WI38 (cell line): ENCODE measurements around the gene GPHA2.

Experiments
- H3K4me3 ChIP-seq: 2 replicates; pipeline ENCODE4 v1.5.1; 2011; ENCODE audit warnings: low read depth, mild to moderate bottlenecking, control low read depth, low read length
- TF ChIP-seq, protein P1 (sequence below): IDR thresholded peaks from 2 replicates; pipeline ENCODE4 v1.5.1; 2012; ENCODE audit warnings: low read depth, mild to moderate bottlenecking, control low read depth, low read length

GPHA2 gene

DNA sequence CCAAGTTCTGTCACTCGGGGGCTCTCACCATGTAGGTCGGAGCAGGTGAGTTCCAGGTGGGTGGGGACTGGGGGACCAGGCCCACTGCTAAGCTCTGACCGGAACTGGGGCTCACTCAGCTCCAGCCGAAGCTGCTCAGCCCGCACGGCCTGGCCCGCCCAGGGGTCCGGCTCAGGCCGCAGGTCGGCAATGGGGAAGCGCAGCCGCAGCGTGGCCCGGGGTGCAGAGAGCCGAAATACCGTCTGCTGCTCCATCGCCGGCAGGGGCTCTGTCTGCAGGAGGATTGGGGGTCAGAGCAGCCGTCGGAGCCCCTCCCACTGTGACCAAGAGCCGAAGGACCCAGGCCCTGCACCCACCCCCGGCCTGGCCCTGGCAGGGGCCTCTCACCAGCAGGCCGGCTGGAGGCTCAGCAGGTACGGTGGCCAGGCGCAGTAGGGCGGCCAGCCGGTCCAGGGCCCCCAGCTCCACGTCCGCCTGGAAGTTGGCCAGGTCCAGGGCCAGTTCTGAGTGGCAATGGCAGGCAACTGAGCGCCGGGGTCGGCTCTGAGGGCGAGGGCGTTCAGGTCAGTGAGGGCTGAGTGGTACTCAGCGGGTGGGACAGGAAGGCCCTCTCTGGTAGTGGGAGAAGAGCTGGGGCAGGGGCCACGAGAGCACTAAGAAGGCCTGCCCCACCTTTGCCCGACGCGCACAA lies 25.9 kb downstream of the GPHA2 start:
- TF ChIP-seq, protein P1, sequence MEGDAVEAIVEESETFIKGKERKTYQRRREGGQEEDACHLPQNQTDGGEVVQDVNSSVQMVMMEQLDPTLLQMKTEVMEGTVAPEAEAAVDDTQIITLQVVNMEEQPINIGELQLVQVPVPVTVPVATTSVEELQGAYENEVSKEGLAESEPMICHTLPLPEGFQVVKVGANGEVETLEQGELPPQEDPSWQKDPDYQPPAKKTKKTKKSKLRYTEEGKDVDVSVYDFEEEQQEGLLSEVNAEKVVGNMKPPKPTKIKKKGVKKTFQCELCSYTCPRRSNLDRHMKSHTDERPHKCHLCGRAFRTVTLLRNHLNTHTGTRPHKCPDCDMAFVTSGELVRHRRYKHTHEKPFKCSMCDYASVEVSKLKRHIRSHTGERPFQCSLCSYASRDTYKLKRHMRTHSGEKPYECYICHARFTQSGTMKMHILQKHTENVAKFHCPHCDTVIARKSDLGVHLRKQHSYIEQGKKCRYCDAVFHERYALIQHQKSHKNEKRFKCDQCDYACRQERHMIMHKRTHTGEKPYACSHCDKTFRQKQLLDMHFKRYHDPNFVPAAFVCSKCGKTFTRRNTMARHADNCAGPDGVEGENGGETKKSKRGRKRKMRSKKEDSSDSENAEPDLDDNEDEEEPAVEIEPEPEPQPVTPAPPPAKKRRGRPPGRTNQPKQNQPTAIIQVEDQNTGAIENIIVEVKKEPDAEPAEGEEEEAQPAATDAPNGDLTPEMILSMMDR, result no peak
- H3K4me3 ChIP-seq, result no peak overlapping the region

DNA sequence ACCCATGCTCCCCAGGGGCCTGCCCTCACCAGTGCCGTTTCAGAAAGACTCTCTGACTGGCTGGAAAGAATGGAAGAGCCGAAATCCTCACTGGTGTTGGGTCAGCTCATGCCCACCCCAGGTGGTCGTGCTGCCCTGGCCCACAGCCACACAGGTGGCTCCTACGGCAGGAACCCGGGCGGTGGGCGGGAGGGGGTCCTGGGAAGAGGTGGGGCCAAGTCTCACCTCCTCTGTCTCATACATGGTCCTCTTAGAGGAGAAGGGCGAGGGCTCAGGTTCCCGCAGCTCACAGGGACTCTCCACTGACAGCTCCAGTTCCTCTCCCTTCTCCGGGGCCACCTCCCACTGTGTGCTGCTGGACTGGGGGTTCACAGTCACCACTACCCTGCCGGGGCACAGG lies 26.9 kb downstream of the GPHA2 start:
- H3K4me3 ChIP-seq, result no peak overlapping the region
- TF ChIP-seq, protein P1, result no peak

DNA sequence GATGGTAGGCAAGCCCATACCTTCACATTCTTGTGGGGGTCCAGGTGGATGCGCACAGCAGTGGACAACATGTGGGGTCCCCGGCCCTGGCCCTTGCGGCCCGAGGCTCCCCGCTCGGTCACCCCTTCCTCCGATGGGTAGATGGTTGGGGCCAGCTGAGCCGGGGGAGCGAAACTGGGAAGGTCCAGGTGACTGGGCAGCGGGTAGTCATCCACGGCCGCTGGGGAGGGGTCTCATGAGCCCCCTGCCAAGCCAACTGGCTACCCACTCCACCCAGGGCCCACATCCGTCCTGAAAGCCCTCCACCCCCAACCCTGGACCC lies 29.4 kb downstream of the GPHA2 start:
- no peak overlapping the region for H3K4me3 ChIP-seq
- TF ChIP-seq, protein P1, result no peak

DNA sequence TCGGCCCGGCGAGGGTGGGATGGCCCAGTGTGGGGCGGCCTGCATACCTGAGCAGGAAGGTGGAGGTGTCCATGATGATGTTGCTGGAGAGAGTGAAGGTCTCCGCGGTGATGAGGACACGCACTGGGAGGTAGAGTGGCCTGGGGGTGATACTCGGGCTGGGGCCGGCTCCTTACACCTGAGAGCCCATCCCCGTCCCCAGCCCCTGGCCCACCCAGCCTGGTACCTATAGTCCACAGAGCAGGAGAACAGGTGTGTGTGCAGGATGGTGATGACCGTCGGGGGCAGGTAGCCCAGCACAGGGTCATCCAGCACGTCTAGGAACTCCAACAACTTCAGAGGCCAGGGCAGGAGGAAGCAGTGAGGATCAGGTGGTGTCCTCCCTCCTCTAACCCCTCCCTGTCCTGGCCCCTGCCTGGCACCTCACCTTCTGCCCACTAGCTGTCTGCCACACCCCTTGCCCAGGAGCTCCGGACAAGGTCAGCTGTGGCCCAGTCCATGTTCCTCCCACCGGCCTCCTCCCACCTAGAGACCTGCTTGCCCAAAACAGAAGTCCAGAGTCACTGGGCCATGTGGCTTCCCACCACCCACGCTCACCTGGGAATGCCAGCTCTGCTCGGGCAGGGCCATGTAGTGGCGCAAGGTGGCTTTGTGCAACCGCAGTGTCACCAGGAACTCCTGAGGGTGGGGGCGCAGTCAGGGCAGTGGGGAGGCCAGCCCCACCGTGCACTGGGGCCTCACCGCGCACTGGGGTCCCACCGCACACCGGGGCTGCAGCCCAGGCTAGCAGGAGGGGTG lies 30.0 kb downstream of the GPHA2 start:
- TF ChIP-seq, protein P1, result no peak
- H3K4me3 ChIP-seq, result no peak overlapping the region

DNA sequence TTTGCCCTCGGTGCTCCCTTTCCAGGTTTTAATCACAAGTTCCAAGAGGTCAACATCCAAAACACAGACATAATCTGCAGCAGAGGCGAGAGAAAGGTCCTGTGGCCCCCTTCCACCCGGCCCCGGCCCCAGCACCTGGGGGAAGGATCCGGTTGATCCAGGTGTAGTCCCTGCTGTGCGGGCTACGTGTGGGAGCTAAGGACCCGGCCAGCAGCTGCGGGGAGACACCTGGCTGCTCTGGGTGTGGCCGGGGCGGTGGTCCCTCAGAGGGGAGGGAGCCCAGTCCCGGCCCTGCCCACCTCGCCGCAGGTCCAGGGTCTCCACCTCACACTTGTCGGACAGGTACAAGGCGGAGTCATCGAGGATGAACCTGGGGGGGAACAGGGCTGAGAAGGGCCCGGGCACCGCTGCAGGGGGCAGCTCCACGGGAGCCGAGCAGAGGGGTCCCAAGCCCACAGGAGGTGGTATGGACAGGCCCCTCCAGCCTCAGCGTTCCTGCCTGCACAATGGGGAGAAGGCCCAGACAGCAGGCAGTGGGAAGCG lies 32.3 kb downstream of the GPHA2 start:
- TF ChIP-seq, protein P1, result no peak
- no peak overlapping the region for H3K4me3 ChIP-seq

DNA sequence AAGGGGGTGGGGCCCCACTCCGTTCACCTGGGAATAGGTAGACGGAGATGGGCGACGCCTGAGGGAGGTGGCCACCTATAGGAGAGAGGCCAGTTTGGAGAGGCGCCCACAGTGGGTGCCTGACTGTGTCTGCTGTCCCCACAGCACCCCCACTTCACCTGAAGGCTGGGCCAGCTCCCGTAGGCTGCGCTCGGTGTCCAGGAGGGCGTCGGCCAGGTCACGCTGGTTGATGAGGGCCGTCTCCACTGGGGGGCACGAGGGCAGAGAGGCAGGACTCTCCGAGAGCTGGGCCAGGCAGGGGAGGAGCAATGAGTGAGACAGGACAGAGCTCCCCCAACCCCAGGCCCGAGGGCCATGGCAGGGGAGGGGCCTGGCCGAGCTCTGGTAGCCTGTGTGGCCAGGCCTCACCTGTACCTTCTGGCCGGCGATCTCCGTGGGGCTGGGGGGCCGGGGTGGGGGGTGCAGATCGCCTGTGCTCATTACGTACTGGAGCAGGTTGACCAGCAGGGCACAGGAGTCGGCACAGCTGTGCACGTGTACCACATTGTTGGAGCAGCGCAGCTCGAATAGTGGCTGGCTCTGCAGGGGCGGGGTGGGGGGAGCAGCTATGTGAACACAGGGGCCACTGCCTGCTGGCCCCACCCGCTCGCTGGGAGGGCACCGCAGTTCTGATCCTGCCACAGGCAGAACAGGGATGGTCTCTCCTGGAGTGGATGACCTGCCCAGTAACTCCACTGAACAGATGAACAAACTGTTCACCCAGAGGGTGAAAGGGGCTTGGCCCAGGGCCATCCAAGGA lies 33.4 kb downstream of the GPHA2 start:
- H3K4me3 ChIP-seq, result no peak overlapping the region
- TF ChIP-seq, protein P1, result no peak

DNA sequence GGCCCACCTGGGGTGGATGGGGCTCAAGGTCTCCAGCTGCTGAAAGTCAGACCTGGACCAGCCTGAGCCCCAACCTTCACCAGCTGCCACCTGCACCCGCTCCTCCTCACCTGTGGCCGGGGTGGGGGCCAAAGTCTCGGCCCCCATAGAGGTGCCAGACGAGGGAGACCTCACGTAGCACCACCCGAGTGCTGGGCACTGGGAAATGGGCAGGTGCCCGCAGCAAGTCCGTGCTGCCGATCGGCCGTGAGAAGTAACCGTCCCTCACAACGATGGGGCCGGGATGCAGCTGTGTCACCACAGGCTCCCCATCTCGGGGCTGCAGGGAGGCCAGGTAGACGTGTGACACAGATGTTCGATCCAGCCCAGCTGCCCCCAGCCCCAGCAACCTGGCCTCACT lies 34.9 kb downstream of the GPHA2 start:
- TF ChIP-seq, protein P1, result no peak

More for the DNA sequence above, 34.9 kb downstream of the GPHA2 start:
- H3K4me3 ChIP-seq, result no peak overlapping the region
